OCI-LY1 (cell line): ENCODE results near the gene KCNH8.

Experiments
- H2AFZ ChIP-seq: fragments of 200-600 bp; sonication (generic), shearing (Covaris generic); 2 replicates; pipeline ENCODE4 v1.6.0; 2014; ENCODE audit warnings: antibody characterized with exemption, mild to moderate bottlenecking, low read length
- H3F3A ChIP-seq: fragments of 200-600 bp; sonication (generic), shearing (Covaris generic); 2 replicates; pipeline ENCODE4 v1.6.0; 2014; ENCODE audit warnings: mild to moderate bottlenecking, antibody characterized with exemption, low read length, moderate library complexity; ENCODE audit not compliant: insufficient read depth
- H3K27ac ChIP-seq: fragments of 200-600 bp; sonication (generic); 2 replicates; pipeline ENCODE4 v1.5.1; 2014; ENCODE audit warnings: low read length, mixed run types, mild to moderate bottlenecking, low read depth; ENCODE audit not compliant: poor library complexity, severe bottlenecking
- H3K27me3 ChIP-seq: fragments of 200-600 bp; sonication (generic); 2 replicates; pipeline ENCODE4 v1.6.0; 2014; ENCODE audit warnings: antibody characterized with exemption, mild to moderate bottlenecking, low read length, moderate library complexity; ENCODE audit not compliant: insufficient read depth
- H3K36me3 ChIP-seq: fragments of 200-600 bp; sonication (generic); 2 replicates; pipeline ENCODE4 v1.6.1; 2014; ENCODE audit warnings: mild to moderate bottlenecking, antibody characterized with exemption, low read length, moderate library complexity, mixed read lengths; ENCODE audit not compliant: insufficient read depth
- H3K4me1 ChIP-seq: fragments of 200-600 bp; sonication (generic); 2 replicates; pipeline ENCODE4 v1.5.1; 2014; ENCODE audit warnings: mild to moderate bottlenecking, low read length, moderate library complexity; ENCODE audit not compliant: insufficient read depth, severe bottlenecking
- H3K4me2 ChIP-seq: fragments of 200-600 bp; sonication (generic), shearing (Covaris generic); 2 replicates; pipeline ENCODE4 v1.6.1; 2014; ENCODE audit warnings: low read length
- H3K4me3 ChIP-seq: fragments of 200-600 bp; sonication (generic); 2 replicates; pipeline ENCODE4 v1.5.1; 2014; ENCODE audit warnings: low read length, low read depth, mild to moderate bottlenecking, mixed read lengths; ENCODE audit not compliant: poor library complexity, severe bottlenecking
- H3K79me2 ChIP-seq: fragments of 200-600 bp; shearing (Covaris generic); 2 replicates; pipeline ENCODE4 v1.6.1; 2016; ENCODE audit warnings: mixed run types, low read length, mixed read lengths; ENCODE audit not compliant: insufficient read depth
- H3K9ac ChIP-seq: fragments of 200-600 bp; sonication (generic), shearing (Covaris generic); 2 replicates; pipeline ENCODE4 v1.6.1; 2014; ENCODE audit warnings: mild to moderate bottlenecking, low read length, mixed read lengths
- H3K9me2 ChIP-seq: fragments of 200-600 bp; sonication (generic), shearing (Covaris generic); 2 replicates; pipeline ENCODE4 v1.6.1; 2014; ENCODE audit warnings: low read depth, mild to moderate bottlenecking, low read length, mixed read lengths
- H3K9me3 ChIP-seq: fragments of 200-600 bp; shearing (Covaris generic); 2 replicates; pipeline ENCODE4 v1.6.1; 2014; ENCODE audit warnings: low read length, mixed read lengths
- H4K20me1 ChIP-seq: fragments of 200-600 bp; sonication (generic), shearing (Covaris generic); 2 replicates; pipeline ENCODE4 v1.6.0; 2016; ENCODE audit warnings: mild to moderate bottlenecking, low read length; ENCODE audit not compliant: insufficient read depth
- CTCF ChIP-seq: fragments of 200-600 bp; sonication (generic), shearing (Covaris generic); IDR thresholded peaks from 2 replicates; pipeline ENCODE4 v1.5.1; 2017; ENCODE audit warnings: mild to moderate bottlenecking, antibody characterized with exemption, low read length, moderate library complexity, mixed read lengths
- EZH2 ChIP-seq: fragments of 200-600 bp; sonication (generic), shearing (Covaris generic); IDR thresholded peaks from 2 replicates; pipeline ENCODE4 v1.8.0; 2017; ENCODE audit warnings: borderline replicate concordance, mixed run types, mild to moderate bottlenecking, antibody characterized with exemption, low read length, moderate library complexity, mixed read lengths

The KCNH8 gene

GRCh38 chr3:19455546-19455945 is 307.2 kb downstream of the KCNH8 start:
- no peaks in the 10 kb centered on the region for H3K36me3 ChIP-seq
- no peaks in the 10 kb centered on the region for H3K27me3 ChIP-seq
- no peak overlapping the region for H3K4me2 ChIP-seq
- peaks cover 2% of the 10 kb centered on the region; the same call in 1 of the 2 replicates for H3K9me3 ChIP-seq
- no peaks in the 10 kb centered on the region for H3F3A ChIP-seq
- H3K4me1 ChIP-seq: no peaks in the 10 kb centered on the region
- no peak overlapping the region for H2AFZ ChIP-seq
- no peak overlapping the region for H3K9ac ChIP-seq
- TF ChIP-seq EZH2 (no peak), CTCF (no peak)
- H3K9me2 ChIP-seq: no peaks in the 10 kb centered on the region
- H4K20me1 ChIP-seq: no peaks in the 10 kb centered on the region
- H3K27ac ChIP-seq: no peak overlapping the region
- no peaks in the 10 kb centered on the region for H3K79me2 ChIP-seq
- H3K4me3 ChIP-seq: no peak overlapping the region

DNA sequence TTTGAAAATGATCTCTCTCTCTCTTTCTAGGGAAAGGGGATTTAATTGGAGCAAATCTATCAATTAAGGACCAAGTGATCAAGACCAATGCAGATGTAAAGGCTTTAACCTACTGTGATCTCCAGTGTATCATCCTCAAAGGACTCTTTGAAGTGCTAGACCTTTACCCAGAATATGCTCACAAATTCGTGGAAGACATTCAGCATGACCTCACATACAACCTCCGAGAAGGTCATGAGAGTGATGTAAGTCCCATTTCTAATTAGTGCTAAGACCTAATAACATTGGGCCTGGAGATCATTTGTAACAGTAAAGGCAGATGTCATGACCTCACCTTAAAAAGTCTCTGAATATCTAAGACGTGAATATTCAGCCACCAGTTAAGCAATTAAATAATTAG is 308.4 kb downstream of the KCNH8 start:
- H3K4me1 ChIP-seq: no peaks in the 10 kb centered on the region
- no peak overlapping the region for H3K4me3 ChIP-seq
- no peak overlapping the region for H3K9ac ChIP-seq
- H3K9me3 ChIP-seq: peaks cover 2% of the 10 kb centered on the region; the same call in 1 of the 2 replicates
- H3K9me2 ChIP-seq: no peaks in the 10 kb centered on the region
- no peaks in the 10 kb centered on the region for H4K20me1 ChIP-seq
- no peaks in the 10 kb centered on the region for H3K79me2 ChIP-seq
- H3K4me2 ChIP-seq: no peak overlapping the region
- H3K27ac ChIP-seq: no peak overlapping the region
- no peaks in the 10 kb centered on the region for H3F3A ChIP-seq
- H2AFZ ChIP-seq: no peak overlapping the region
- H3K36me3 ChIP-seq: no peaks in the 10 kb centered on the region
- no peaks in the 10 kb centered on the region for H3K27me3 ChIP-seq
- TF ChIP-seq CTCF (no peak), EZH2 (no peak)

DNA sequence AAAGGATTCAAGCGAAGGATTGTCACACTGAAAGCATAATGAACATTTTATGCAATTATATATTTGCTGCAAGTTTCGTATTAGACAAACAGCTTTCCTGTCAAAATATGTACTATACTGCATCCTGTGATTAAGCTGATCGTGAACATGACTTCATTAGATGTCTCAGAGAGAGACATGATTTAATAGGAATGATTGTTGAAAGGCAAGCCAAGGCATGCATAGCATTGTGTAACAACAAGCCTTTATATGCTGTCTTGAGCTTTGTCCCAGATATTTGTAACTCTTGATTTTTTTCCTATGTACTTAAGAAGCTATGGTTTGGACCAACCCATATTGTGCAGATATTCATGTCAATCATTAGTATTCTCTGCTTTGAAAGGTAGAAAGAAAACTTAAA is 309.1 kb downstream of the KCNH8 start:
- H3K27me3 ChIP-seq: no peaks in the 10 kb centered on the region
- H3K4me3 ChIP-seq: no peak overlapping the region
- H3K27ac ChIP-seq: no peak overlapping the region
- no peak for TF ChIP-seq CTCF
- TF ChIP-seq EZH2: no peak
- H3K79me2 ChIP-seq: no peaks in the 10 kb centered on the region
- H3K9ac ChIP-seq: no peak overlapping the region
- H3K4me2 ChIP-seq: no peak overlapping the region
- H3K9me2 ChIP-seq: no peaks in the 10 kb centered on the region
- H2AFZ ChIP-seq: no peak overlapping the region
- H4K20me1 ChIP-seq: no peaks in the 10 kb centered on the region
- peaks cover 2% of the 10 kb centered on the region; the same call in 1 of the 2 replicates for H3K9me3 ChIP-seq
- H3K36me3 ChIP-seq: no peaks in the 10 kb centered on the region
- no peaks in the 10 kb centered on the region for H3K4me1 ChIP-seq
- no peaks in the 10 kb centered on the region for H3F3A ChIP-seq
